ENCODE results near the gene PDE9A. TPM values are rescaled to one million over a fixed set of nuclear protein-coding genes. Genes with fewer than 3 reads are reported as not detected.

PDE9A gene
- total RNA-seq, 4 donors from 2014 or later: 29.2 to 68.4 (median 40.4) TPM

- peak overlapping the region in 2 of 4 donors; percentile 10 to 31 for H3K4me3 ChIP-seq
- DNase-seq (ENCODE audit: extremely low spot score): no peak
- peaks cover 0 to 7% (median 0%) of the 10 kb centered on the region in 4 donors for H3K36me3 ChIP-seq
- H3K27me3 ChIP-seq: no peaks in the 10 kb centered on the region
- intact Hi-C loops (cut with DNase I): no loop called here
- peaks cover 30 to 37% (median 34%) of the 10 kb centered on the region in 4 donors for H3K4me1 ChIP-seq
- peak overlapping the region in 2 of 4 donors; percentile 33 to 41 for H3K27ac ChIP-seq (replicated peaks in 1 of 4)
- no peaks in the 10 kb centered on the region for H3K9me3 ChIP-seq
- 36% methylated on average over 6 of the region's 6 CpGs for WGBS
- TF ChIP-seq POLR2AphosphoS5 (IDR thresholded peaks at IDR 0.05): peak in 1 of 2 donors; percentile 67
- TF ChIP-seq POLR2A (IDR thresholded peaks at IDR 0.05; ENCODE audit: low read depth): no peak
Measured at GRCh38 chr21:42721341-42721824, 68.0 kb downstream of the PDE9A start.

- no peak overlapping the region for H3K4me3 ChIP-seq
- DNase-seq (ENCODE audit: extremely low spot score): no peak
- TF ChIP-seq POLR2AphosphoS5 (IDR thresholded peaks at IDR 0.05) (no peak), POLR2A (IDR thresholded peaks at IDR 0.05; ENCODE audit: low read depth) (no peak), CTCF (IDR thresholded peaks at IDR 0.05) (no peak), EP300 (IDR thresholded peaks at IDR 0.05) (no peak)
- peaks cover 0 to 7% (median 0%) of the 10 kb centered on the region in 4 donors for H3K36me3 ChIP-seq
- intact Hi-C loops (cut with DNase I): no loop called here
- peaks cover 30 to 37% (median 34%) of the 10 kb centered on the region in 4 donors for H3K4me1 ChIP-seq
- H3K9me3 ChIP-seq: no peaks in the 10 kb centered on the region
- no peaks in the 10 kb centered on the region for H3K27me3 ChIP-seq
- peak overlapping the region in 2 of 4 donors; percentile 33 to 59 for H3K27ac ChIP-seq (replicated peaks in 1 of 4)
- WGBS: 90% methylated on average over 11 of the region's 11 CpGs
Measured at GRCh38 chr21:42722153-42722552, 68.7 kb downstream of the PDE9A start.

- no peak for DNase-seq (ENCODE audit: extremely low spot score)
- H3K4me3 ChIP-seq: no peak overlapping the region
- 82% methylated on average over 10 of the region's 10 CpGs for WGBS
- H3K27ac ChIP-seq (replicated peaks in 1 of 4): peak overlapping the region in 2 of 4 donors; percentile 14 to 59
- no peak for TF ChIP-seq POLR2AphosphoS5 (IDR thresholded peaks at IDR 0.05)
- no peak for TF ChIP-seq CTCF (IDR thresholded peaks at IDR 0.05)
- H3K27me3 ChIP-seq: no peaks in the 10 kb centered on the region
- no peaks in the 10 kb centered on the region for H3K9me3 ChIP-seq
- intact Hi-C loops (cut with DNase I): no loop called here
- H3K4me1 ChIP-seq: peaks cover 30 to 37% (median 34%) of the 10 kb centered on the region in 4 donors
- peaks cover 0 to 7% (median 0%) of the 10 kb centered on the region in 4 donors for H3K36me3 ChIP-seq
Measured at GRCh38 chr21:42722808-42723473, 69.5 kb downstream of the PDE9A start.

- intact Hi-C loops (cut with DNase I): no loop called here
- Histone ChIP-seq H3K4me1 (peaks cover 30 to 37% (median 34%) of the 10 kb centered on the region in 4 donors), H3K27ac (replicated peaks in 1 of 4) (peak overlapping the region in 3 of 4 donors; percentile 47 to 59 (median 55)), H3K36me3 (peaks cover 0 to 7% (median 0%) of the 10 kb centered on the region in 4 donors), H3K9me3 (peaks cover 0 to under 1% (median 0%) of the 10 kb centered on the region in 4 donors), H3K27me3 (no peaks in the 10 kb centered on the region), H3K4me3 (no peak overlapping the region)
- WGBS: 91% methylated on average over 12 of the region's 12 CpGs
- no peak for TF ChIP-seq POLR2A (IDR thresholded peaks at IDR 0.05; ENCODE audit: low read depth)
- TF ChIP-seq CTCF (IDR thresholded peaks at IDR 0.05): no peak
- peak in 1 of 2 donors; percentile 30 for TF ChIP-seq POLR2AphosphoS5 (IDR thresholded peaks at IDR 0.05)
- no peak for TF ChIP-seq EP300 (IDR thresholded peaks at IDR 0.05)
- DNase-seq (ENCODE audit: extremely low spot score): no peak
Measured at GRCh38 chr21:42724226-42724920, 71.0 kb downstream of the PDE9A start.

GRCh38 chr21:42725416-42725930 lies 72.1 kb downstream of the PDE9A start:
- Histone ChIP-seq H3K4me1 (peaks cover 30 to 37% (median 34%) of the 10 kb centered on the region in 4 donors), H3K27ac (replicated peaks in 1 of 4) (no peak overlapping the region), H3K27me3 (no peaks in the 10 kb centered on the region), H3K36me3 (peaks cover 0 to 7% (median 0%) of the 10 kb centered on the region in 4 donors), H3K9me3 (peaks cover 0 to 5% (median 0%) of the 10 kb centered on the region in 4 donors), H3K4me3 (no peak overlapping the region)
- no peak for TF ChIP-seq EP300 (IDR thresholded peaks at IDR 0.05)
- TF ChIP-seq POLR2A (IDR thresholded peaks at IDR 0.05; ENCODE audit: low read depth): no peak
- no peak for TF ChIP-seq CTCF (IDR thresholded peaks at IDR 0.05)
- no peak for DNase-seq (ENCODE audit: extremely low spot score)
- 95% methylated on average over 15 of the region's 15 CpGs for WGBS
- intact Hi-C loops (cut with DNase I): no loop called here

All from esophagus muscularis mucosa (tissue), 4 donors.